ENCODE results near the gene INTS14. TPM values are rescaled to one million over a fixed set of nuclear protein-coding genes. Genes with fewer than 3 reads are reported as not detected.

Gene INTS14
- total and polyA plus RNA-seq, 3 donors from 2014 or later, result 41.7 to 71.0 (median 65.7) TPM

DNA sequence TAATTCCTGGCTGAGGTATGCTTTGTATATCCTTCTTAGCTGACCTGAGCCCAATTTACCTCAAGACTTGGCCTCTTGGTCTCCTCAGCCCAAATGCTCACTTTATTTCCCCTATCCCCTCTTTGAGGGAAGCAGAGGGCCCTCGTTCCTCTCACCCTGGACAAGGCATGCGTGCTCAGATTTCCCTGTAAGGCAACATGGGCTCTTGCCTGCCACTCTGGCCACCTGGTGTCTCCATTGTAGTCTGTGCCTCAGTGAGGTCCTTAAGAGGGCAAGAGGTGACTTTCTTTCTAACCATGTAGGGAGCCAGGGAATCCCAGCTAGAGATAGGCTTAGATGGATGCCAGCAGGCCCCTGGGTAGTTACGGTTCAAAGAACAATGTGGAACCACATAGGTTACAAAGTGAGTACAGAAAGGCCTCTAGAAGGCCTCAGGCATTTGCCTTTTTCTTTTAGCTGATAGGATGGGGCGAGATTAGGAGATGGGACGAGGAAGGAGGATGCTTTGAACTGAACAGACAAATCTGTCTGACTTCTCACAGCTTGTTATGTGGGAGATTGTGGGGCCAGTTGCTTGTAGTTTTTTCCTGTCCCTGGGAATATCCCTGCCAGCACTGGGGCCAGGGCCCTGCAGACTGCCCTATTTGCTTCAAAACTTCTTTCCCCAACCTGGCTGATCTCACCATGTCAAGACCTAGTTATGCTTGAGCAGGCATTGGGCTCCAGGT, 1.1 kb upstream of the INTS14 start:
- Histone ChIP-seq H3K4me3 (peak overlapping the region; percentile 74 to 96), H3K36me3 (ENCODE audit: low read depth, missing control alignments) (no peaks in the 10 kb centered on the region), H3K4me1 (peaks cover 24% of the 10 kb centered on the region), H3K27ac (peak overlapping the region; percentile 92), H3K9me3 (no peaks in the 10 kb centered on the region), H3K27me3 (no peaks in the 10 kb centered on the region)
- intact Hi-C loops (cut with DNase I; ENCODE audit: low total_unique reads), result no loop called here
- WGBS, 2 donors, result 27 to 42% methylated on average over 5 of the region's 5 CpGs
- no peak for DNase-seq
- TF ChIP-seq, protein P1, sequence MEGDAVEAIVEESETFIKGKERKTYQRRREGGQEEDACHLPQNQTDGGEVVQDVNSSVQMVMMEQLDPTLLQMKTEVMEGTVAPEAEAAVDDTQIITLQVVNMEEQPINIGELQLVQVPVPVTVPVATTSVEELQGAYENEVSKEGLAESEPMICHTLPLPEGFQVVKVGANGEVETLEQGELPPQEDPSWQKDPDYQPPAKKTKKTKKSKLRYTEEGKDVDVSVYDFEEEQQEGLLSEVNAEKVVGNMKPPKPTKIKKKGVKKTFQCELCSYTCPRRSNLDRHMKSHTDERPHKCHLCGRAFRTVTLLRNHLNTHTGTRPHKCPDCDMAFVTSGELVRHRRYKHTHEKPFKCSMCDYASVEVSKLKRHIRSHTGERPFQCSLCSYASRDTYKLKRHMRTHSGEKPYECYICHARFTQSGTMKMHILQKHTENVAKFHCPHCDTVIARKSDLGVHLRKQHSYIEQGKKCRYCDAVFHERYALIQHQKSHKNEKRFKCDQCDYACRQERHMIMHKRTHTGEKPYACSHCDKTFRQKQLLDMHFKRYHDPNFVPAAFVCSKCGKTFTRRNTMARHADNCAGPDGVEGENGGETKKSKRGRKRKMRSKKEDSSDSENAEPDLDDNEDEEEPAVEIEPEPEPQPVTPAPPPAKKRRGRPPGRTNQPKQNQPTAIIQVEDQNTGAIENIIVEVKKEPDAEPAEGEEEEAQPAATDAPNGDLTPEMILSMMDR (IDR thresholded peaks at IDR 0.05), result no peak
- TF ChIP-seq POLR2A (IDR thresholded peaks at IDR 0.05), result no peak

DNA sequence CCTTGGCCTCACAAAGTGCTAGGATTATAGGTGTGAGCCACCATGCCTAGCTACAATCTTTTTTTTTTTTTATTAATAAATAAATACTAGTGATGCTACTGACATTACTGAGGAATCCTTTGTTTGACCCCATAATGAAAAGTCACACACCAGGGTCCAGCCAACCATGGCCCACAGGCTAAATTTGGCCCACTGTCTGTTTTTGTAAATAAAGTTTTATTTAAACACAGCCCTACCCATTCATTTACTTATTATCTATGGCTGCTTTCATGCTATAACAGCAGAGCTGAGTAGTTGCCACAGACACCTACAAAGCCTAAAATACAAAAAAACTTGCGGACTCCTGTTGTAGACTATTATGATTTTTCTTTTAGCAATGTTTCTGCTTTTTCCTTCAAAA, 7.4 kb downstream of the INTS14 start:
- H3K9me3 ChIP-seq, result no peaks in the 10 kb centered on the region
- WGBS, 2 donors, result 92 to 98% methylated on average over 1 of the region's 1 CpG
- H3K4me1 ChIP-seq, result no peaks in the 10 kb centered on the region
- H3K4me3 ChIP-seq, result no peak overlapping the region
- intact Hi-C loops (cut with DNase I; ENCODE audit: low total_unique reads), result no loop called here
- no peak overlapping the region for H3K27ac ChIP-seq
- no peak for DNase-seq
- TF ChIP-seq, protein P1 (IDR thresholded peaks at IDR 0.05), result no peak
- no peaks in the 10 kb centered on the region for H3K27me3 ChIP-seq
- no peaks in the 10 kb centered on the region for H3K36me3 ChIP-seq (ENCODE audit: low read depth, missing control alignments)

DNA sequence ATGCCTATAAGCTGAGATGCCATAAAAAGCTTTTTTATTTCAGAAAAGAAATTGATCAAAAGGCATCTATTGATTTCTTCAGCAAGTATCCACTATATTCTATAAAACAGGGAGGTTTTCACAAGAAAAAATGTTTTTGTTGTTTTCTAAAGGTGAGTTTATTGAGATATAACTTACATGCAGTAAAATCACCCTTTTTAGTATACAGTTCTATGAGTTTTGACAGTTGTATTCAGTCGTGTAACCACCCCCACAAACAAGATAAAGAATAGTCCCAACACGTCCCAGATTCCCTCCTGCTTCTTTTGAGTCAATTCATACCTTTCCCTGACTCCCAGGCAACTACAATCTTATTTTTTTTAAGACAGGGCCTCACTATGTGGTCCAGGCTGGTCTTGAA, 7.8 kb downstream of the INTS14 start:
- H3K36me3 ChIP-seq (ENCODE audit: low read depth, missing control alignments), result no peaks in the 10 kb centered on the region
- intact Hi-C loops (cut with DNase I; ENCODE audit: low total_unique reads), result no loop called here
- no peak overlapping the region for H3K4me3 ChIP-seq
- no peak overlapping the region for H3K27ac ChIP-seq
- H3K9me3 ChIP-seq, result no peaks in the 10 kb centered on the region
- no peak for DNase-seq
- no peak for TF ChIP-seq POLR2A (IDR thresholded peaks at IDR 0.05)
- TF ChIP-seq, protein P1 (IDR thresholded peaks at IDR 0.05), result no peak
- no peaks in the 10 kb centered on the region for H3K27me3 ChIP-seq
- no peaks in the 10 kb centered on the region for H3K4me1 ChIP-seq
- 69 to 70% methylated on average over 2 of the region's 2 CpGs for WGBS, 2 donors

DNA sequence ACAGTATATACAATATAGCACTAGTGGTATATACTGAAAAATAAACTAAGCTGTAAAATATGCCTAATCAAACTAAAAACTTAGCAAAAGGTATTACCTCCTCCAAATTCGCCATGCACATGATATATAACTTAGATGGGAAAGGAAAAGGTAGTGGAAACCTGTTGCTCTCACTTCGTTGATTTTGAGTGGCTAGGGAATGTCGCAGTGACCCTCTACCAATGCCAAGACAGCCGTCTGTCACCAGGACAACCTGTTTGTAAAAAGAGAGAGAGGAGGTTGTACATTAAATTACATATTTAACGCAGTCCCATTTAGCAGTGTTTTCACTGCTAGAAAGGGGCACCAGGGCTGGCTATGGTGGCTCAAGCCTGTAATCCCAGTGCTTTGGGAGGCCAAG, 11.3 kb downstream of the INTS14 start:
- Histone ChIP-seq H3K4me1 (no peaks in the 10 kb centered on the region), H3K27ac (no peak overlapping the region), H3K9me3 (no peaks in the 10 kb centered on the region), H3K36me3 (ENCODE audit: low read depth, missing control alignments) (no peaks in the 10 kb centered on the region), H3K27me3 (no peaks in the 10 kb centered on the region), H3K4me3 (no peak overlapping the region)
- DNase-seq, result no peak
- WGBS, 2 donors, result 86 to 94% methylated on average over 5 of the region's 5 CpGs
- intact Hi-C loops (cut with DNase I; ENCODE audit: low total_unique reads), result no loop called here
- TF ChIP-seq, protein P1 (IDR thresholded peaks at IDR 0.05), result no peak

DNA sequence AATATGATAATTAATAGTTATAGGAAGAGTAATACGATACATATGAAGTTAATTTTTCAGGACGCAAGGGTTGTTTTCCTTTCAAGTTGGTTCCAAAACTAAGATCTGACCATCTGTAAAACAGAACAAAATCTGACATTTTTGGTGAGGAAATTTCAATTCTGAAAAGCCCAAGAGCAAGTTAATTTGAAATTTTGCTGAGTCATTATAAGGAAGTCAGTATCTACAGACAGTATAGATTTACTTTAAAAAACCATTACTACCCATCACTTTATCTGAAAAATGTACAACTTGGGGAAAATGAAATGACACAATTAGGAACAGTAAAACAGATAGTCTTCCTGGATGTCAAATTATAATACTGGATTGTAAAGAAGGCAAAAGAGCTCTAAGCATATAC, 12.5 kb downstream of the INTS14 start:
- H3K4me3 ChIP-seq, result no peak overlapping the region
- H3K4me1 ChIP-seq, result no peaks in the 10 kb centered on the region
- H3K36me3 ChIP-seq (ENCODE audit: low read depth, missing control alignments), result no peaks in the 10 kb centered on the region
- WGBS, 2 donors, result 89 to 92% methylated on average over 2 of the region's 2 CpGs
- no peaks in the 10 kb centered on the region for H3K9me3 ChIP-seq
- no peak for DNase-seq
- H3K27ac ChIP-seq, result no peak overlapping the region
- TF ChIP-seq, protein P1 (IDR thresholded peaks at IDR 0.05), result no peak
- no peak for TF ChIP-seq POLR2A (IDR thresholded peaks at IDR 0.05)
- intact Hi-C loops (cut with DNase I; ENCODE audit: low total_unique reads), result no loop called here
- H3K27me3 ChIP-seq, result no peaks in the 10 kb centered on the region

All from testis (tissue), 3 donors.